Urothelium cell line (cell line): ENCODE measurements around the gene IL16.
"Not testable (repeated sequence)": the region's sequence is repeated elsewhere in the genome, so short reads cannot be mapped to it uniquely, and the experiment has no call there.

Experiments used
- DNase-seq: peaks from one replicate; pipeline ENCODE4 v3.0.0; 2011; ENCODE audit warnings: low spot score, mixed read lengths
- FAIRE-seq: peaks from 2 replicates; lab custom pipeline; 2011; peaks lifted over from hg19 to GRCh38; lab: Jason Lieb, UNC

IL16 gene

GRCh38 chr15:81196576-81197254 lies at the start of gene IL16:
TSS of gene IL16 (plus strand) at chr15:81196879. CDS start at chr15:81225400, 28,521 bp downstream.
- DNase-seq: no peak
- no peak for FAIRE-seq

DNA sequence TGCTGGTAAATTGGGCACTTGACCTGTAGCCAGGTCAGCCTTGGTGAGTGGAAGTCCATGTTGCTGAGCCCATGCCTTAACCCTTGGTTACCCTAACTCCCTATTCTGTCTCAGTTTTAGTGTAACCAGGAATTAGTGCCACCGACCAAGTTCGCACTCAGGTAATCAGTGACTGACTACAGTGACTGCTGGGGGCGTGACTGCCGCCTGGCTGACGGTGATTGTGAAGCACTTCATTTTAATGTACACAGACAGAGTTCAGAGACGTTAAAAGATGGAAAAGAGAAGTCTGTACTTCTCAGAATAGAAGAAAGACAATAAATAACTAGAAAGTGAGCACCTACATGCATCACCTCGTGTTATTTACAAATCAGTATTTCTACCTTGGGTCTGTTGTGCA lies 45.3 kb upstream of the IL16 start:
- no peak for FAIRE-seq
- DNase-seq: no peak

DNA sequence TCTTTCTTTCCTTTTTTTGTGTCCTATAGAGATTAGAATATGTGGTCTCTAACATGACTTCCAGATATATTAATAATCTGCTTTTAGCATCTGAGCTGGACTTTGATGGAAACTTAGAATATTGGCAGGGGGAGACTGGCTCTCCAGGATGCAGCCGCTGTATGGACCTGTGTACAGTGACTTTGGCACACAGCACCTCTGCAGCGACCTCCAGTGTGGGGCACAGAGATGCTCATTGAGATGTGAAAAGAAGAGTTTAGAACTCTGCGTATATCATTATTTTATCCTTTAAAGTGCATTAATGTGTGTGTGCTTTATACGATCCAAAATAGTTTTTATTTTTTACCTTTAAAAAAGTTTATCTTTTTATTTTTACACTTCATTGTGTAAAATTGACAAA lies 44.3 kb upstream of the IL16 start:
- DNase-seq (no peak), FAIRE-seq (no peak)

GRCh38 chr15:81152799-81153198 lies 43.9 kb upstream of the IL16 start:
- FAIRE-seq (no peak), DNase-seq (no peak)

- no peak for FAIRE-seq
- peak; percentile 46 for DNase-seq
Observed at GRCh38 chr15:81155375-81156218, 41.1 kb upstream of the IL16 start.

- DNase-seq (no peak), FAIRE-seq (no peak)
Observed at GRCh38 chr15:81156324-81156723, 40.4 kb upstream of the IL16 start.

GRCh38 chr15:81157195-81157938 lies 39.3 kb upstream of the IL16 start:
- FAIRE-seq: no peak
- DNase-seq: no peak

DNA sequence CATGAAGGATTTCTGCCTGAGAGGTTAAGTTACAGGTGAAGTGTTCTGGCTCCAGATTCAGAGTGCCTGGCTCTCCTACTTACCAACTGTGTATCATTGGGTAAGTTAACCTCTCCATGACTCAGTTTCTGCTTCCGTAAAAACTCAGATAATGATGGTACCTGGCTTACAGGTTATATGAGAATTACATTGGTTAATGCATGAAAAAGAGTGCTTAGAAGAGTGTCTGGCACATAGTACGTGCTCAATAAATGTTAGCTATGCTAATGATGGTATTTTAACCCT lies 38.8 kb upstream of the IL16 start:
- FAIRE-seq: no peak

GRCh38 chr15:81158561-81158960 lies 38.1 kb upstream of the IL16 start:
- not testable (repeated sequence) for FAIRE-seq, DNase-seq

More for the DNA sequence above, 38.8 kb upstream of the IL16 start:
- no peak for DNase-seq

DNA sequence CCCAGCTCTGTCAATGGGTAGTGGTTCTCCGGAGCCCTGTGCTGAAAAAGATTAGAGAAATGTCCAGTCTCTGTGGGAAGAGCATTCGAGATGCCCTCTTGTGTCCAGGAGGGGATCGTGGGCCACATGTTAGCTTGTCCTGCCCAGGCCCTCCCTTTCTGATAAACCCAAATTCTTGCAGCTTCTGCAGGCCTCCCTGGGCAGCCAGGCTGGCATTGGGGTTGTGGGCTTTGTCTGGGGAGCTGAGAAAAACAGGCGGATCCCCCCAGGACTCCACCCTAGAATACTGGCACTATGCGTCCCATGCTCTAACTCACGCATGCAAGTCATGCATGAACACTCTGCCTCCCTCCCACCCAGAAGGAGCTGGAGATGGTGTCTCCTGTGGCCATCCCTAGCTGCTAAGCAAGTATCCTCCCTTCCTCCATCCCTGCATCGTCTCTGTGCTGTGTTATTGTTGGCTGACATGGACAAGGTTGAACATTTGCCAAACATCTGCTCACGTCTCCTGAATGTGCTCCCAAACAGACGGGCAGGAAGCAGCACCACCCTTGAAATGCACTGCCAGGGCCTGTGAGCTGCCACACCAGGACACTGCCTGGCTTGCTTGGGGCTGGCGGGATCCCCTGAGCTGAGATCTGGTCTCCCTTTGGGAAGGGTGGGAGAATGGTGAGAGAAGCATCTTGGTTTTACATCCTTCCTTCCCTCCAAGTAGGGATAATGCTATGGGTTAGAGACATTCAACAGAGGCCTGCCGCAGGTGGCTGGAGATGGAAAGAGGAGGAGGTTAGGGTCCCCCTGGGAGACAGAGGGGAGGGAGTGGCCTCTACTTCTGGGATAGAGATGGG lies 36.1 kb upstream of the IL16 start:
- DNase-seq: peak; percentile 41
- peak; percentile 48 for FAIRE-seq

GRCh38 chr15:81161160-81161673 lies 35.5 kb upstream of the IL16 start:
- FAIRE-seq (no peak), DNase-seq (no peak)

DNA sequence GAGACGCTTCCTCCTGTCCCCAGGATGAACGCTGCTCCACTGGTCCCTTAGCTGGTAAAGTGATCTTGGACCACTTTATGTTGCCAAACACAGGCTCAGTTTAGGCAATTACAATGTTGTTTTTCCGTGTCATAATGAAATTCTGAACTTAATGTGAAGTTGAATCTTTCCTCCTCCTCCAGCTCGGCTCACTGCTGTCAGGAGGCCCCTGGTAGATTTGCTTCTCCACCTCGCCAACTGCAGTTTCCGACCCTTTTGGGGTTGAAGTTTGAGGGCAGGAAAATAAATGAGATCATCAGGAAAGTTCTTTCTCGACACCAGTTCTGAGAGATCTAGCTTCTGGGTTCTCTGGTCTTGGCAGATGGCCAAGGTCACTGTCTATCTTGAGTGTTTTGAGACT lies 34.8 kb upstream of the IL16 start:
- DNase-seq (no peak), FAIRE-seq (no peak)

- FAIRE-seq (no peak), DNase-seq (no peak)
Observed at GRCh38 chr15:81163961-81164800, 32.5 kb upstream of the IL16 start.

- DNase-seq: no peak
- no peak for FAIRE-seq
Observed at GRCh38 chr15:81165535-81165934, 31.1 kb upstream of the IL16 start.

- no peak for DNase-seq
- FAIRE-seq: no peak
Observed at GRCh38 chr15:81166636-81167305, 29.9 kb upstream of the IL16 start.

- DNase-seq (no peak), FAIRE-seq (no peak)
Observed at GRCh38 chr15:81168131-81168526, 28.6 kb upstream of the IL16 start.

GRCh38 chr15:81168644-81169043 lies 28.0 kb upstream of the IL16 start:
- DNase-seq (no peak), FAIRE-seq (no peak)

DNA sequence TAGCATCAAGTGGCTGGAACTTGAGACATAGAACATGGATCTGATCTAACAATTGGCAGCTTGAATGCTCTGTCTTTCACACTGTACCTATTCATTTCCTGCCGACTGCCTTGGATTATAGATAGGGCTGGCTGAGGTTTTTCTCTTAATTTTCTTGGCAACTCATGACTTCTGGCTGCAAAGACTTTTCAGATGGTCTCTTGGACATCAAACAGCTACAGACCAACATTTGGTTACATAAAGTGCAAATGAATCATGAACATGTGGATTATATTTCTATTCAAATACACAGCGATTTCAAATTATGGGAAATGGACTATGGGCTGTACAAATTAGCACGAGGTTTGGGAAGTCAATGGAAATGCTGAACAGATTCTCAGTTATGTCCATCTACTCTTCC lies 26.2 kb upstream of the IL16 start:
- FAIRE-seq (no peak), DNase-seq (no peak)

DNA sequence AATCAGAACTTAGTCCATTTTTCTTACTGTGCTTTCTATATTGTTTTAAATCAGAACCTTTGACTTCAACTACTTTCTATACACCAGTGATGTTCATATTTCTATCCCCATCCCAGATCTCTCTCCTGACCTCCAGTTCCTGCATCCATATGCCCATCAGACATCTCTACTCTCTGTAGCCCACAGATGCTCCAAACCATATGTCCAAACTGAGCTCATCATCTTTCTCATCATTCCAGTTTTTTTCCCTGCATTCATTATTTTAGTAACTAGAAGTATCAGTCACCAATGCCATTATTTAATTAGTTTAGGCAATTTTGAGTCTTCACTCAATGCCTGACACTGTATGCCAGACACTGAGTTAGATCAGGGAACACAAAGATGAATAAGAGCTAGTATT lies 25.4 kb upstream of the IL16 start:
- no peak for FAIRE-seq
- no peak for DNase-seq
